Mucosa of gallbladder (tissue), 1 donor: ENCODE results near the gene ERLIN1. TPM values are rescaled to one million over a fixed set of nuclear protein-coding genes. Genes with fewer than 3 reads are reported as not detected.

Experiments used
- total RNA-seq: library from RNA; stranded (reverse); gene quantifications from one replicate; pipeline ENCODE4 v1.2.1, GENCODE V29; 2021
- donor health status: DM: no; HTN: no; CAD: no.

The ERLIN1 gene
- total RNA-seq, 1 donor from 2014 or later, result 15.0 TPM

Other genes starting within 250 kb of the ERLIN1 start
- gene DNMBP, start 176.1 kb downstream of the ERLIN1 start, total RNA-seq, result 31.8 TPM
- gene CPN1, start 104.2 kb downstream of the ERLIN1 start, total RNA-seq, result not detected
- 14.6 TPM for gene CHUK, start 43.6 kb upstream of the ERLIN1 start, total RNA-seq
- 14.0 TPM for gene CWF19L1, start 81.6 kb upstream of the ERLIN1 start, total RNA-seq
- gene BLOC1S2, start 100.7 kb upstream of the ERLIN1 start, total RNA-seq, result 25.5 TPM
- not detected for gene PKD2L1, start 144.2 kb upstream of the ERLIN1 start, total RNA-seq
- 97.0 TPM for gene SCD, start 161.2 kb upstream of the ERLIN1 start, total RNA-seq